Ishikawa (cell line): Measurements from ENCODE around the gene DHX40.

Experiments
- CEBPB ChIP-seq: IDR thresholded peaks from 2 replicates; pipeline ENCODE4 v1.6.1; 2012
- EGR1 ChIP-seq: IDR thresholded peaks from 2 replicates; pipeline ENCODE4 v1.6.1; 2012
- EP300 ChIP-seq: IDR thresholded peaks from 2 replicates; pipeline ENCODE4 v1.6.1; 2012; ENCODE audit warnings: borderline replicate concordance
- FOXM1 ChIP-seq: IDR thresholded peaks from 2 replicates; pipeline ENCODE4 v1.6.1; 2012; ENCODE audit warnings: low read depth, borderline replicate concordance
- RAD21 ChIP-seq: IDR thresholded peaks from 2 replicates; pipeline ENCODE4 v1.6.1; 2012; ENCODE audit warnings: low read depth
- TAF1 ChIP-seq: IDR thresholded peaks from 2 replicates; pipeline ENCODE4 v1.6.1; 2012; ENCODE audit warnings: low read depth, mild to moderate bottlenecking
- TCF12 ChIP-seq: IDR thresholded peaks from 2 replicates; pipeline ENCODE4 v1.6.1; 2012; ENCODE audit warnings: low read depth
- TEAD4 ChIP-seq: IDR thresholded peaks from 2 replicates; pipeline ENCODE4 v1.6.1; 2012
- YY1 ChIP-seq: IDR thresholded peaks from 2 replicates; pipeline ENCODE4 v1.6.1; 2012; ENCODE audit warnings: low read depth
- ZBTB7A ChIP-seq: IDR thresholded peaks from 2 replicates; pipeline ENCODE4 v1.6.1; 2012; ENCODE audit warnings: low read depth
- TF ChIP-seq, protein P1 (sequence below): IDR thresholded peaks from 2 replicates; pipeline ENCODE4 v1.6.1; 2012
- TF ChIP-seq, protein P2 (sequence below): IDR thresholded peaks from 2 replicates; pipeline ENCODE4 v1.6.1; 2012; ENCODE audit warnings: low read depth, mild to moderate bottlenecking
- TF ChIP-seq, protein P3 (sequence below): IDR thresholded peaks from 2 replicates; pipeline ENCODE4 v1.6.1; 2012

DNA sequence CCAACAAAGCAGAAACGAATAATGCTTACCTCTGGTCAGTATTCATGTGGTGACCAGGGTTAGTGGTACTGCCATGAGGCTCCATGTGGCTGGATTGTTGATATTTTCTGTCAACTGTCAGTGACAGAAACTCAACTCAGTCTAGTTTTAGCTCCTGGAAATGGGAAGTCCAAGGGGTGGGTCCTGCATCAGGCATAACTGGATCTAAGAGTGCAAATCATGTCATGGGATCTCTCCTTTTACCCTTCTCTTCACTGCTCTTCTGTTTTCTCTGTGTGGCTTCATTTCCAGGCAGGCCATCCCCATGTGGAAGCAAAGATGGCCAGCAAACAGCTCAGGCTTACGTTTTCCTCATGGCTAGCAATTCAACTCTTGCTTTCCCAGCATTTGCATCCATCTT, 39.0 kb upstream of the DHX40 start:
- TF ChIP-seq TCF12 (no peak), EP300 (no peak), FOXM1 (no peak), RAD21 (no peak), EGR1 (no peak), ZBTB7A (no peak), TAF1 (no peak), YY1 (no peak), CEBPB (no peak), TEAD4 (no peak)
- TF ChIP-seq, protein P1, sequence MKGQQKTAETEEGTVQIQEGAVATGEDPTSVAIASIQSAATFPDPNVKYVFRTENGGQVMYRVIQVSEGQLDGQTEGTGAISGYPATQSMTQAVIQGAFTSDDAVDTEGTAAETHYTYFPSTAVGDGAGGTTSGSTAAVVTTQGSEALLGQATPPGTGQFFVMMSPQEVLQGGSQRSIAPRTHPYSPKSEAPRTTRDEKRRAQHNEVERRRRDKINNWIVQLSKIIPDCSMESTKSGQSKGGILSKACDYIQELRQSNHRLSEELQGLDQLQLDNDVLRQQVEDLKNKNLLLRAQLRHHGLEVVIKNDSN = no peak
- TF ChIP-seq, protein P2, sequence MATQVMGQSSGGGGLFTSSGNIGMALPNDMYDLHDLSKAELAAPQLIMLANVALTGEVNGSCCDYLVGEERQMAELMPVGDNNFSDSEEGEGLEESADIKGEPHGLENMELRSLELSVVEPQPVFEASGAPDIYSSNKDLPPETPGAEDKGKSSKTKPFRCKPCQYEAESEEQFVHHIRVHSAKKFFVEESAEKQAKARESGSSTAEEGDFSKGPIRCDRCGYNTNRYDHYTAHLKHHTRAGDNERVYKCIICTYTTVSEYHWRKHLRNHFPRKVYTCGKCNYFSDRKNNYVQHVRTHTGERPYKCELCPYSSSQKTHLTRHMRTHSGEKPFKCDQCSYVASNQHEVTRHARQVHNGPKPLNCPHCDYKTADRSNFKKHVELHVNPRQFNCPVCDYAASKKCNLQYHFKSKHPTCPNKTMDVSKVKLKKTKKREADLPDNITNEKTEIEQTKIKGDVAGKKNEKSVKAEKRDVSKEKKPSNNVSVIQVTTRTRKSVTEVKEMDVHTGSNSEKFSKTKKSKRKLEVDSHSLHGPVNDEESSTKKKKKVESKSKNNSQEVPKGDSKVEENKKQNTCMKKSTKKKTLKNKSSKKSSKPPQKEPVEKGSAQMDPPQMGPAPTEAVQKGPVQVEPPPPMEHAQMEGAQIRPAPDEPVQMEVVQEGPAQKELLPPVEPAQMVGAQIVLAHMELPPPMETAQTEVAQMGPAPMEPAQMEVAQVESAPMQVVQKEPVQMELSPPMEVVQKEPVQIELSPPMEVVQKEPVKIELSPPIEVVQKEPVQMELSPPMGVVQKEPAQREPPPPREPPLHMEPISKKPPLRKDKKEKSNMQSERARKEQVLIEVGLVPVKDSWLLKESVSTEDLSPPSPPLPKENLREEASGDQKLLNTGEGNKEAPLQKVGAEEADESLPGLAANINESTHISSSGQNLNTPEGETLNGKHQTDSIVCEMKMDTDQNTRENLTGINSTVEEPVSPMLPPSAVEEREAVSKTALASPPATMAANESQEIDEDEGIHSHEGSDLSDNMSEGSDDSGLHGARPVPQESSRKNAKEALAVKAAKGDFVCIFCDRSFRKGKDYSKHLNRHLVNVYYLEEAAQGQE = no peak
- TF ChIP-seq, protein P3, sequence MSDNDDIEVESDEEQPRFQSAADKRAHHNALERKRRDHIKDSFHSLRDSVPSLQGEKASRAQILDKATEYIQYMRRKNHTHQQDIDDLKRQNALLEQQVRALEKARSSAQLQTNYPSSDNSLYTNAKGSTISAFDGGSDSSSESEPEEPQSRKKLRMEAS = no peak
